Neural cell (in vitro differentiated cells): ENCODE data around the gene MRPS5.

ENCODE experiments used
- CTCF ChIP-seq: fragments of 450-650 bp; IDR thresholded peaks from 2 replicates; pipeline ENCODE4 v1.5.1; 2014; ENCODE audit warnings: antibody characterized with exemption, mild to moderate bottlenecking, moderate library complexity; ENCODE audit not compliant: poor library complexity, severe bottlenecking
- POLR2AphosphoS5 ChIP-seq: IDR thresholded peaks from 2 replicates; pipeline ENCODE4 v1.6.1; 2012

DNA sequence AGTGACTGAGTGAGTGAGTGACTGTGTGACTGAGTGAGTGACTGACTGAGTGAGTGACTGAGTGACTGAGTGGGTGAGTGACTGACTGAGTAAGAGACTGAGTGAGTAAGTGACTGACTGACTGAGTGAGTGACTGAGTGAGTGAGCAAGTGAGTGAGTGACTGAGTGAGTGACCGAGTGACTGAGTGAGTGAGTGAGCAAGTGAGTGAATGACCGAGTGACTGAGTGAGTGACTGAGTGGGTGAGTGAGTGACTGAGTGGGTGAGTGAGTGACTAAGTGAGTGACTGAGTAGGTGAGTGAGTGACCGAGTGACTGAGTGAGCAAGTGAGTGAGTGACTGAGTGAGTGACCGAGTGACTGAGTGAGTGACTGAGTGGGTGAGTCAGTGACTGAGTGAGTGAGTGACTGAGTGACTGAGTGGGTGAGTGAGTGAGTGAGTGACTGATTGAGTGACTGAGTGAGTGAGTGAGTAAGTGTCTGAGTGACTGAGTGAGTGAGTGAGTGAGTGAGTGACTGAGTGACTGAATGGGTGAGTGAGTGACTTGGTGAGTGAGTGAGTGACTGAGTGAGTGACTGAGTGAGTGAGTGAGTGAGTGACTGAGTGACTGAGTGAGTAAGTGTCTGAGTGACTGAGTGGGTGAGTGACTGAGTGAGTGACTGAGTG lies 82.8 kb downstream of the MRPS5 start:
- TF ChIP-seq CTCF (no peak), POLR2AphosphoS5 (no peak)
